ENCODE data around the gene ANKMY1. TPM values are rescaled to one million over a fixed set of nuclear protein-coding genes. Genes with fewer than 3 reads are reported as not detected.

The ANKMY1 gene
- total and polyA plus RNA-seq, 2 of the 13 experiments (the other 11 are each of a cell fraction or from before 2014, with no cell fraction given): 11.7 to 18.8 TPM

DNA sequence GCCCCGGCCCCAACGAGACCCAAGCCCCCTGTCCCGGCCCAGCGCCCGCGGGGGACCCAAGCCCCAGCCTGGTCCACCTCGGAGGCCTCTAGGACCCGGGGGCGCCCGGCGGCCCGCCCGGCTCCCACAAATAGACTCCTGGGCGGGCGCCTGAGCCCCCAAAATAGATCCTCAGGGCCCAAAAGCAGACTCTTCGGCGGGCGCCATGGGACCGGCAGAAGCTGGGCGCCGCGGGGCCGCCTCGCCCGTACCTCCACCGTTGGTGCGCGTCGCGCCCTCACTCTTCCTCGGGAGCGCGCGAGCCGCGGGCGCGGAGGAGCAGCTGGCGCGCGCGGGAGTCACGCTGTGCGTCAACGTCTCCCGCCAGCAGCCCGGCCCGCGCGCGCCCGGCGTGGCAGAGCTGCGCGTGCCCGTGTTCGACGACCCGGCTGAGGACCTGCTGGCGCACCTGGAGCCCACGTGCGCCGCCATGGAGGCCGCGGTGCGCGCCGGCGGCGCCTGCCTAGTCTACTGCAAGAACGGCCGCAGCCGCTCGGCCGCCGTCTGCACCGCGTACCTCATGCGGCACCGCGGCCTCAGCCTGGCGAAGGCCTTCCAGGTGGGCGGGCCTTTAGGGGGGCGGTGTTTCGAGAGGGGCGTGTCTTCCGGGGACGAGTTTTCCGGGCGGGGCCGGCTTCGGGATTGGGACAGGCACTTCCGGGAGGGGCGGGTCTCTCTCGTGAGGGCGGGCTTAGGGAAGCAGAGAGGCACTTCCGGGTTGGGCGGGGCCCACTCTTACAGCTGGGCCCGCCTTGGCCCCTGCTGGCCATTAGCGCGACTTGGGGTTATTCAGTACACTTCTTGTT is 2.9 kb upstream of the ANKMY1 start (continued):
- TF ChIP-seq, protein P1, sequence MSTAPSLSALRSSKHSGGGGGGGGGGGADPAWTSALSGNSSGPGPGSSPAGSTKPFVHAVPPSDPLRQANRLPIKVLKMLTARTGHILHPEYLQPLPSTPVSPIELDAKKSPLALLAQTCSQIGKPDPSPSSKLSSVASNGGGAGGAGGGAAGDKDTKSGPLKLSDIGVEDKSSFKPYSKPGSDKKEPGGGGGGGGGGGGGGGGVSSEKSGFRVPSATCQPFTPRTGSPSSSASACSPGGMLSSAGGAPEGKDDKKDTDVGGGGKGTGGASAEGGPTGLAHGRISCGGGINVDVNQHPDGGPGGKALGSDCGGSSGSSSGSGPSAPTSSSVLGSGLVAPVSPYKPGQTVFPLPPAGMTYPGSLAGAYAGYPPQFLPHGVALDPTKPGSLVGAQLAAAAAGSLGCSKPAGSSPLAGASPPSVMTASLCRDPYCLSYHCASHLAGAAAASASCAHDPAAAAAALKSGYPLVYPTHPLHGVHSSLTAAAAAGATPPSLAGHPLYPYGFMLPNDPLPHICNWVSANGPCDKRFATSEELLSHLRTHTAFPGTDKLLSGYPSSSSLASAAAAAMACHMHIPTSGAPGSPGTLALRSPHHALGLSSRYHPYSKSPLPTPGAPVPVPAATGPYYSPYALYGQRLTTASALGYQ (CRISPR knock-in tag; IDR thresholded peaks at IDR 0.05): peak; percentile 20; the same call in 1 of the 2 replicates
- TF ChIP-seq SCMH1 (CRISPR knock-in tag; IDR thresholded peaks at IDR 0.05; ENCODE audit: borderline replicate concordance) (no peak), TBL1XR1 (IDR thresholded peaks at IDR 0.05; ENCODE audit: borderline replicate concordance, low read length, partially characterized antibody) (no peak), ZNF10 (CRISPR knock-in tag; IDR thresholded peaks at IDR 0.05; ENCODE audit: borderline replicate concordance, low read depth) (no peak), REL (CRISPR knock-in tag; conservative IDR thresholded peaks at IDR 0.05) (no peak; the same call in 1 of the 2 replicates), CBX1 (IDR thresholded peaks at IDR 0.05; ENCODE audit: low read depth) (peak; percentile 72), DNMT3B (CRISPR knock-in tag; conservative IDR thresholded peaks at IDR 0.05) (no peak), ZNF253 (CRISPR knock-in tag; IDR thresholded peaks at IDR 0.05; ENCODE audit: borderline replicate concordance) (no peak), SMAD3 (CRISPR knock-in tag; IDR thresholded peaks at IDR 0.05) (peak; percentile 51; the same call in 1 of the 2 replicates), SSRP1 (CRISPR knock-in tag; IDR thresholded peaks at IDR 0.05) (no peak), ADNP (CRISPR knock-in tag; IDR thresholded peaks at IDR 0.05) (no peak), FOXC1 (CRISPR knock-in tag; IDR thresholded peaks at IDR 0.05; ENCODE audit: borderline replicate concordance) (peak; percentile 16; the same call in 1 of the 2 replicates), SNAPC2 (CRISPR knock-in tag; IDR thresholded peaks at IDR 0.05) (peak; percentile 49; the same call in 1 of the 2 replicates), ZBTB20 (CRISPR knock-in tag; IDR thresholded peaks at IDR 0.05; ENCODE audit: borderline replicate concordance, low read depth) (no peak), HNRNPH1 (optimal IDR thresholded peaks at IDR 0.05; ENCODE audit: low read depth, low read length) (no peak), NFE2L2 (IDR thresholded peaks at IDR 0.05; ENCODE audit: low read length) (no peak), ATF3 (CRISPR knock-in tag; IDR thresholded peaks at IDR 0.05) (peak; percentile 54; the same call in 1 of the 2 replicates), ZNF367 (CRISPR knock-in tag; IDR thresholded peaks at IDR 0.05; ENCODE audit: borderline replicate concordance) (peak; percentile 55; the same call in 1 of the 2 replicates), ZNF589 (CRISPR knock-in tag; conservative IDR thresholded peaks at IDR 0.05) (0 out of 2 replicates have a peak, but pooled peaks have one; percentile 21), SATB2 (CRISPR knock-in tag; IDR thresholded peaks at IDR 0.05) (peak; percentile 78; the same call in 1 of the 2 replicates), DPF2 (CRISPR knock-in tag; IDR thresholded peaks at IDR 0.05; ENCODE audit: borderline replicate concordance, low read depth) (no peak), TCF7 (IDR thresholded peaks at IDR 0.05; ENCODE audit: low read depth) (no peak)
- TF ChIP-seq, protein P2, sequence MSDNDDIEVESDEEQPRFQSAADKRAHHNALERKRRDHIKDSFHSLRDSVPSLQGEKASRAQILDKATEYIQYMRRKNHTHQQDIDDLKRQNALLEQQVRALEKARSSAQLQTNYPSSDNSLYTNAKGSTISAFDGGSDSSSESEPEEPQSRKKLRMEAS (IDR thresholded peaks at IDR 0.05): peak; percentile 97
- TF ChIP-seq, protein P3, sequence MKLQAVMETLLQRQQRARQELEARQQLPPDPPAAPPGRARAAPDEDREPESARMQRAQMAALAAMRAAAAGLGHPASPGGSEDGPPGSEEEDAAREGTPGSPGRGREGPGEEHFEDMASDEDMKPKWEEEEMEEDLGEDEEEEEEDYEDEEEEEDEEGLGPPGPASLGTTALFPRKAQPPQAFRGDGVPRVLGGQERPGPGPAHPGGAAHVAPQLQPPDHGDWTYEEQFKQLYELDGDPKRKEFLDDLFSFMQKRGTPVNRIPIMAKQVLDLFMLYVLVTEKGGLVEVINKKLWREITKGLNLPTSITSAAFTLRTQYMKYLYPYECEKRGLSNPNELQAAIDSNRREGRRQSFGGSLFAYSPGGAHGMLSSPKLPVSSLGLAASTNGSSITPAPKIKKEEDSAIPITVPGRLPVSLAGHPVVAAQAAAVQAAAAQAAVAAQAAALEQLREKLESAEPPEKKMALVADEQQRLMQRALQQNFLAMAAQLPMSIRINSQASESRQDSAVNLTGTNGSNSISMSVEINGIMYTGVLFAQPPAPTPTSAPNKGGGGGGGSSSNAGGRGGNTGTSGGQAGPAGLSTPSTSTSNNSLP (IDR thresholded peaks at IDR 0.05; ENCODE audit: low read depth, low read length): no peak
- TF ChIP-seq, protein P4, sequence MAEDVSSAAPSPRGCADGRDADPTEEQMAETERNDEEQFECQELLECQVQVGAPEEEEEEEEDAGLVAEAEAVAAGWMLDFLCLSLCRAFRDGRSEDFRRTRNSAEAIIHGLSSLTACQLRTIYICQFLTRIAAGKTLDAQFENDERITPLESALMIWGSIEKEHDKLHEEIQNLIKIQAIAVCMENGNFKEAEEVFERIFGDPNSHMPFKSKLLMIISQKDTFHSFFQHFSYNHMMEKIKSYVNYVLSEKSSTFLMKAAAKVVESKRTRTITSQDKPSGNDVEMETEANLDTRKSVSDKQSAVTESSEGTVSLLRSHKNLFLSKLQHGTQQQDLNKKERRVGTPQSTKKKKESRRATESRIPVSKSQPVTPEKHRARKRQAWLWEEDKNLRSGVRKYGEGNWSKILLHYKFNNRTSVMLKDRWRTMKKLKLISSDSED (CRISPR knock-in tag; IDR thresholded peaks at IDR 0.05): no peak

Measured in HepG2 (cell line).